ENCODE measurements around the gene METTL24.
A peak's percentile ranks its signal among the peaks of the same experiment; 100 is the strongest.
"Not testable (repeated sequence)": the region's sequence is repeated elsewhere in the genome, so short reads cannot be mapped to it uniquely, and the experiment has no call there.

The METTL24 gene

DNA sequence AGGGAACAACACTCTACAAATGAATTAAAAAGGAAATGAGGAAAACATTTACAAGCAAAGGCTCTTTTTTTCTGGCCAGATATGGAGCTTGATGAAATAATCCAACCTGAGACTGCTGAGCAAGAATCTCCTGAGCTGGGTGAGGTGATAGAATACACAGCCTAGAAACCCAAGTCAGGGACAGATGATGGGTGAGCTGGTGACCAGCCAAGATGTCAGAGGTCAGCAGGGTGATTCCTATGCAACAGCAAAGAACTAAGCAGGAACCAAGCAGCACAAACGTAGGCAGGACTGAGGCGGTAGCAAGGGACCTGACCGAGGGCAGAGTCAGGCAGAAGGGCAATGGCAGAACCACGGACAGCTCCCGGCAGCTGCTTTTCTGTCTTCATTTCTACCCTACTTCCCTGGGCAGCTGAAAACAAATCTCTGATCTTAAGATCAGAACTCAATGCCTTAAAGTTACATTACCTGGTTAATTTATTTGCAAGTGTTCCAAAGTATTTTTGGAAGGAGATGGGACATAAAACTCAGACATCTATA is 102.9 kb downstream of the METTL24 start:
- DNase-seq: peak; percentile 78
- H3K4me3 Mint-ChIP-seq: no peak overlapping the region
- H3K9me3 Mint-ChIP-seq: peaks cover 20% of the 10 kb centered on the region
- peaks cover 2% of the 10 kb centered on the region for H3K4me1 Mint-ChIP-seq
- H3K27me3 Mint-ChIP-seq (ENCODE audit: low read depth, poor library complexity): peaks cover 14% of the 10 kb centered on the region
- peaks cover 4% of the 10 kb centered on the region for H3K36me3 Mint-ChIP-seq (ENCODE audit: low read depth)
- no peak overlapping the region for H3K27ac Mint-ChIP-seq
- TF ChIP-seq CTCF (IDR thresholded peaks at IDR 0.05): no peak

DNA sequence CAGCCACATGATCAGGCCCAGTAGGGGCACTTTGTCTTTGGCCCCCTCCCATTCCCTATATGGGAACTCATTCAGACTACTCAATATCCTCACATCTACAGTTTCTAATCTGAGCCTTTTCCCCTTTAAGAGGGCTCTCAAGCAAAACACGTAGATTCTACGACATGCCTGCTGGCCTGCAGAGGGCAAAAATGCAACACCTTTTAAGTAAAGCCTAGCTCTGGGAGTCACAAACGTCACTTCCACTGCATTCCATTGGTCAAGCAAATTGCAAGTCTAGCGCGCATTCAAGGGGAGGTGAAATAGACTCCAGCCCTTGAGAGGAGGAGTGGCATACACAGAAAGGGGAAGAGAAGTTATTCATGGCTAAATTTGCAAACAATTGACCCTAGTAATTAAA is 107.3 kb downstream of the METTL24 start:
- peaks cover 10% of the 10 kb centered on the region for H3K27me3 Mint-ChIP-seq (ENCODE audit: low read depth, poor library complexity)
- no peaks in the 10 kb centered on the region for H3K9me3 Mint-ChIP-seq
- no peak for TF ChIP-seq CTCF (IDR thresholded peaks at IDR 0.05)
- no peak overlapping the region for H3K27ac Mint-ChIP-seq
- no peak overlapping the region for H3K4me3 Mint-ChIP-seq
- H3K36me3 Mint-ChIP-seq (ENCODE audit: low read depth): no peaks in the 10 kb centered on the region
- no peak for DNase-seq
- H3K4me1 Mint-ChIP-seq: peaks cover 7% of the 10 kb centered on the region

- Mint-ChIP-seq H3K4me3 (no peak overlapping the region), H3K9me3 (no peaks in the 10 kb centered on the region), H3K27ac (no peak overlapping the region), H3K4me1 (peaks cover 7% of the 10 kb centered on the region), H3K36me3 (ENCODE audit: low read depth) (peaks cover 2% of the 10 kb centered on the region), H3K27me3 (ENCODE audit: low read depth, poor library complexity) (peaks cover 9% of the 10 kb centered on the region)
- no peak for DNase-seq
- TF ChIP-seq CTCF (IDR thresholded peaks at IDR 0.05): no peak
Observed at GRCh38 chr6:110250058-110250457, 108.1 kb downstream of the METTL24 start.

DNA sequence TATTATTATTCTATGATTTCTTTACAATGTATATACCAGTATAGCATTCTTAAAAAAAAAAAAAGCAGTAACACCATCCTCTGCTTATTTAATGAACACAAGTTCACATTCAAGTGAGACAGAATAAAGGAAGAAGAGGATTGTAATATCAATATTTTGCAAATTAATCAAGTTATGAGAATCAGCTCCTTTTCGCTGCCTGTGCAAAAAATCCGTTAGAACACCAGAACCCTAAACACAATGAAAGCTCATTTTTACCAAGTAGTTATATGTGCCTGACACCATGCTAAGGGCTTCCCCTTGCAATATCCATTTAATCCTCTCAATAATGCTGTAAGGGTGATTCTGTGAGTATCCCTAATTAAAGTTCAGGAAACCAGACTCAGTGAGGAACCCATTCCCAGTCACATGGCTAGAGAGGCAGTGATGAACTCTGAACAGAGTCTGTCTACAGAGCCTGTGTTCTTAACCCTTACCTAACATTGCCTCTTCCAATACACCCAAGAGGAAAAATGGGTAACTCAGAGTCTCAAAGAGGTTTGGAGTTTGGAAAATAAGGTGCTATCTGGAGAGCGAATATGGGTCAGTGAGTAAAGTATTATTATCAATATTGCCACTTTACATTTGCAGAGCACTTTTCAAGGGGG is 111.1 kb downstream of the METTL24 start:
- Mint-ChIP-seq H3K4me3 (no peak overlapping the region), H3K9me3 (no peaks in the 10 kb centered on the region), H3K27me3 (ENCODE audit: low read depth, poor library complexity) (peaks cover 6% of the 10 kb centered on the region), H3K36me3 (ENCODE audit: low read depth) (peaks cover 25% of the 10 kb centered on the region), H3K27ac (no peak overlapping the region), H3K4me1 (peaks cover 7% of the 10 kb centered on the region)
- TF ChIP-seq CTCF (IDR thresholded peaks at IDR 0.05): no peak
- no peak for DNase-seq

GRCh38 chr6:110246378-110246777 is 111.8 kb downstream of the METTL24 start:
- H3K4me3 Mint-ChIP-seq: no peak overlapping the region

GRCh38 chr6:110244621-110245020 is 113.5 kb downstream of the METTL24 start:
- not testable (repeated sequence) for H3K27ac Mint-ChIP-seq; H3K4me3 Mint-ChIP-seq; H3K9me3 Mint-ChIP-seq; H3K27me3 Mint-ChIP-seq (ENCODE audit: low read depth, poor library complexity); DNase-seq; H3K4me1 Mint-ChIP-seq
- H3K36me3 Mint-ChIP-seq (ENCODE audit: low read depth): peaks cover 25% of the 10 kb centered on the region

More at GRCh38 chr6:110246378-110246777, 111.8 kb downstream of the METTL24 start:
- Mint-ChIP-seq H3K27ac (no peak overlapping the region), H3K4me1 (peaks cover 7% of the 10 kb centered on the region), H3K36me3 (ENCODE audit: low read depth) (peaks cover 25% of the 10 kb centered on the region), H3K9me3 (no peaks in the 10 kb centered on the region), H3K27me3 (ENCODE audit: low read depth, poor library complexity) (peaks cover 6% of the 10 kb centered on the region)
- no peak for TF ChIP-seq CTCF (IDR thresholded peaks at IDR 0.05)
- no peak for DNase-seq
